Stimulated activated CD4-positive, alpha-beta T cell treated with anti-CD3 and anti-CD28 coated beads, Interleukin-1b, Interleukin-23, amount 100 ng/mL, for 48 hours (primary cell): Measurements from ENCODE around the gene MAD1L1.
"Not testable (repeated sequence)": the region's sequence is repeated elsewhere in the genome, so short reads cannot be mapped to it uniquely, and the experiment has no call there.

Source experiments
- DNase-seq: peaks from one replicate; pipeline ENCODE4 v3.0.0-alpha.2; 2020

The MAD1L1 gene

DNA sequence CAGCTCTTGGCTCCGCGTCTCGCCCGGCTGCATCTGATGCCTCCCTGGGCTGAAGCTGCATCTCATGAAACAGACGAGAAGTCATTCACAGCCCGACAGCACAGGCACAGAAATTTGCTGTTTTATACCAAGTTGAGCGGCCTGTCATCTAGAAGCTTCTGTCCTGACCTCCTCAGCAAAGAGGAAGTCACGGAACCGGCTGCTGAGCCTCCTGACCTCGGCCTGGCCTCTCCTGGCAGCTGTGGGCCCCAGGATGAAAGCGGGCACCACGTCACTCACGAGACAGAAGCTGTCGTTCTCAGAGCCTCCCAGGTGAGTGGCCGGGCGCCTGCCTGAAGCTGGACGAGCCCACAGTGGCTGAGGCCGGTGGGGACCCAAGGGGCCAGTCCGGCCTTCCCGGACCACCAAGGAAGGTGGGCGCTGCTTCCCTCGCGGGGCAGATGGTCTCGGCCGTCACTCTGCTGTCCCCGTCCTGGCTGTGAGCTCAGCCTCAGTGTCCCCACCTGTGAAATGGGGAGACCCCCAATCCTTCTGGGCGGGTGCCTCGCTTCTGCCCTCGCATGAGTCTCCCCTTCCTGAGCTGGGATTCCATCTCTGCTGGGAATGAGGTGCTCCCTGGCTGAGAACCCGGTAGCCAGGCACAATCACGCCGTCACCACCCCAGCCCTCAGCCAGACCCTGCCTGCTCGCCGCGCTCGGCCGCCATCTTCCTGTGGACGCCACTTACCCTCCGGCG lies 391.3 kb downstream of the MAD1L1 start:
- DNase-seq = not testable (repeated sequence)

DNA sequence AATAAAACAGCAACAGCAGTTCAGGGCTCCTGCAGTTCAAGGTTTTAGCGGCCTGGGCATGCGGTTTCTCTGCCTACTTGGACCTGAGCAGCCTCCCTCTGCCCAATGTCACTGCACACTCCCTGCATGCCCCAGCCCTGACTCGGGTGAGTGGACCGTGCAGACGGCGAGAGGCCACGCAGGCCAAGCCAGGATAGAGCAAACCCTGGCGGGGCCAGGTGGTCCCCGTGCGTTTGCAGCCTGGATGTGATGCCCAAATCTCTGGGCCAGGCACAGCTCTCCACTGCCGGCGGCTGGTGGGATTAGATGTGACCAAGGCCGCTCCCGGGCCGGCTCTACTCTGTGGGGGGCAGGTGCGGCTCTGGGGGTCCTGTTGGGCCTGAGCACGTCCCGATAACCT lies 392.0 kb downstream of the MAD1L1 start:
- not testable (repeated sequence) for DNase-seq

DNA sequence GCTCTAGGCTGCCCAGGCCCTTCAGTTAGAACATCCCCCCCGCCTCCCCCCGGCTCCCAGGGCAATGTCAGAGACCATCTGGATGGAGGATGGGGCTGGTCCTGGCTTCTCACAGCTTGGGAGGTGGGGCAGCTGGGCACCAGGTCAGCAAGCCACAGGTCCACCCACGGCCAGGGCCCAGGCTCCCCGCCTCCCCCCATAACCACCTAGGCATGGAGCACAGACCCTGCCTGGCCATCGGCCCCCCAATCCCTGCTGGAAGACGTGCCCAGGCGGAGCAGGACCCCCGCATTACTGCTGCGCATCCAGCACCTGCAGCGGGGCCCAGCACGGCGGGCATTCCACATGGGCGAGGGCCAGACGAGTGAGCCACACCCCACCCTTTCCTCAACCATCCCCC lies 393.0 kb downstream of the MAD1L1 start:
- DNase-seq = no peak

DNA sequence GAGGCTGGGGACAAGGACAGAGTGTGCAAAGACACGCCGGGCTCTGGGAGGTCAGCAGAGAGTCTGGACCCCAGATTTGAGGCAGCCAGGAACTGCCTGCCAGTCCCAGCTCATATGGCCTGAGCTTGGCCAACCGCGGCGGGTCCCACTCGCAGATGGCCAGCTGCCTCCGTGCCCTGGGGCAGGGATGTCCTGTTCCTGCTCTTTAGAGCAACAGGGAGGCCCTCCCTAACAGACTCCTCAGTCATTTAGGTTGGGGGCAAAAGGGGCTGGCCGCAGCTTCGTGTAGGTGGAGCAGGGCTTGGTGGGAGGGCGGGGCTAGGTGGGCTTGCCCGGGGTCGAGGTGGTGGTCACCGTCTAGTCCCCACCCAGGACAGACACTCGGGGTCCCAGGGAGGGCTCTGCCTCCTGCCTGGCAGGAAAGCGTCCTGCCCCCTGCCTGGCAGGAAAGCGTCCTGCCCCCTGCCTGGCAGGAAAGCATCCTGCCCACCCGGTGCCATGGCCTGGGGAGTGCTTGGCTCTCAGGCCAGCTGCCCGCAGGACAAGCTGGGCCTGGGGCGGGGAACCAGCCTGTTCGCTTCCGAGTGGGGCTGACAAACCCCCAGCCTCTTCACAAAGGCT lies 393.7 kb downstream of the MAD1L1 start:
- not testable (repeated sequence) for DNase-seq

DNA sequence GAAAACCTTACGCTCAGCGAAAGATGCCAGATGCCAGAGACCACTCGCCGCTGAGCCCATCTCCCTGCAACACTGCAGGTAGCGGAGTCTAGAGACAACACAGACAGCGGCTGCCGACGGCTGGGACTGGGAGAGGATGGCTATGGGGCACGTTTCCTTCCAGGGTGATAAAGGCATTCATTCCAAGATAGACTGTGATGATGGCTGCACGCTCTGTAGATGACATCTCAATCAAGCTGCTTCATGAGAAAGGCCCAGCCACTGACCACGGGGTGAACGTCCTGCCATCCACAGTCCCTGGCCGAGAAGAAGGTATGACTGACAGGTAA lies 394.2 kb downstream of the MAD1L1 start:
- not testable (repeated sequence) for DNase-seq

DNA sequence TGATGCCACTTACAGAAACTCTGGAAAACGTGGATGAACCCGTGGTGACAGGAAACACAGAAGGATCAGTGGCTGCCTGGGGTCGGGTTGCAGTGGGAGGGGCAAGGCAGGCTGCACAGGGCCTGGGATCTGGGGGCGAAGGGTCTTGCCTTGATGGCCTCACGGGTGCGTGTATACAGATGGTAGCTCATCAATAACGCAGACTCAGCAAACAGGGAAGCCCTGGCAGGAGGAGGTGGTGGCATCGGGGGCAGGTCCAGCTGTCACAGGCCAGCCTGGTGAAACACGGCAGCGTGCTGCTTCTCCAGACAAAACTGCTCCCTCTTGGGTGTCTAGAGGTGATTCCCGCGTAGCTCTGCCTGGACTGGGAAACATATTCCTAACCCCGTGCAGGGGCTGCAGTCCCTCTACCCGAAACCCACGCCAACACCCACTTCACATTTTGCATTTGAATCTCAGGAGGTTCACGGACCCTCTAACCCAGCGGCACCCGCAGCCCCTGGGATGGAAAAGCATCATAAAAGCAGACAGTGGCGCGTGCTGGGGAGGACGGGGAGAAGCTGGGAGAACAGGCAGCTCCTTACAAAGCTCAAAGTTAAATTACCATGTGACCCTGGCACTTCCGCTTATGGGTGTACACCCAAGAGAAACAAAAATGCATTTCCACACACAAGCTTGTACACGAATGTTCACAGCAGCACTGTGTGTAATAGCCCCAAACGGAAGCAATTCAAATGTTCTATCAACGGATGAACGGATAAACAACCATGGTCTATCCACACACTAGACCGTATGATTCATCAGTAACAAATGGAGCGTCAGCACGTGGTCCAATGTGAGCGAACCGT lies 394.8 kb downstream of the MAD1L1 start:
- not testable (repeated sequence) for DNase-seq

DNA sequence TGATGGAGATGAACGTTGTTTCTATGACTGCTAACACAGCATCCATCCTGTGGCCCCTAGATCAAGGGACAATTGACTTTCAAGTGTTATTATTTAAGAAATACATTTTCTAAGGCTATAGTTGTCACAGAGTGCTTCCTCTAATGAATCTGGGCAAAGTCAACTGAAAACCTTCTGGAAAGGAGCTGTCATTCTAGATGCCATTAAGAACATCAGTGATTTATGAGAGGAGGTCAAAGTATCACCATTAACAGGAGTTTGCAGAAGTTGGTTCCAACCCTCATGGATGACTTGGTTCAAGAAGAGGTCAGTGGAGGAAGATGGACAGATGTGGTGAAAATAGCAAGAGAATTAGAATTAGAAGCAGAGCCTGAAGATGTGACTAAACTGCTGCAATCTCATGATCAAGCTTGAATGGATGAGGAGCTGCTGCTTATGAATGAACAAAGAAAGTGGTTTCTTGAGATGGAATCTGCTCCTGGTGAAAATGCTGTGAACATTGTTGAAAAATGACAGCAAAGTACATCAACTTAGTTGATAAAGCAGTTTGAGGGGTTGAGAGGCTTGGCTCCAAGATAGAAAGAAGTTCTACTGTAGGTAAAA lies 400.7 kb downstream of the MAD1L1 start:
- not testable (repeated sequence) for DNase-seq

DNA sequence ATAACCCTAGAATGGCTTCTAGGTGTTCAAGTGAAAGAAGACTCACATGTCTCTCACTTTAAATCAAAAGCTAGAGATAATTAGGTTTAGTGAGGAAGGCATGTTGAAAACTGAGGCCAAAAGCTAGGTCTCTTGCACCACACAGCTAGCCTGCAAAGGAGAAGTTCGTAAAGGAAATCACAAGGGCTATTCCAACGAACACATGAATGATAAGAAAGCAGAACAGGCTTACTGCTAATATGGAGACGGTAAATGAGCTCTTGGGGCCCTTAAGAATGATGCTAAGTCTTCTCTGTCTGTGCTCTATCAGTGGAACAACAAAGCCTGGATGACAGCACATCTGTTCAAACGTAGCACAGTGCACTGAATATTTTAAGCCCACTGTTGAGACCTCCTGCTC lies 401.3 kb downstream of the MAD1L1 start:
- DNase-seq = not testable (repeated sequence)

DNA sequence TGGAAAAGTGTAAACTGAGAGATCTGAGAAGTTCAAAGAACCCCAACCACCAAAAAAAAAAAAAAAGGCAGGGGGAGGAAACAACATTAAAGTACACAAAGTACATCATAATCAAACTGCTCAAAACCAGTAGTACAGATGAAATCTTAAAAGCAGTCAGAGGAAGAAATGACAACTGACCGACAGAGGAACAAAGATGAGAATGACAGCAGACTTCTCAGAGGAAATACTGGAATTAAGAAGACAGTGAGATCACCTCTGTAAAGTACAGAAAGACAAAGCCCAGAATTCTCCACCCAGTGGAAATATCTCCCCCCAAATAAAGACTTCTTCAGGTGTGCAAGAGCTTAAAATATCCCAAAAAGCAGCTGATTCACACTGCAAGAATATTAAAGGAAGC lies 403.1 kb downstream of the MAD1L1 start:
- DNase-seq = not testable (repeated sequence)

DNA sequence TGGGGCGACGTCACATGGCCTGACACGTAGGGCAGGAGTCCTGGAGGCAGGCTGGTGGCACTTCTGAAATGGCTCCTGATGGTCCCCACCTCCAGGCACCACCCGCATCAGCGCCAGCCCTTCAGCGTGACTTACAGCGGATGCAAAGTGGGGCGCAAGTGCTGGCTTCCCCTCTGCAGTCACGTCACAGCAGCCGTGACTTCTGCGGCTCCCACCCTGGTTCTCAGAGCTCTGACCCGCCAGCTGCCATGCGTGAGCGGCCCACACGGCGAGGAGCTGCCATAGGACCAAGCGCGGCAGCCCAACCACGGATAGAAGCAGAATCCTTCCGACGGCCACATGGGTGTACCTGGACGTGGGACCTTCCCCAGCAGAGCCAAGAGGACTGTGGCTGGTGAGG lies 403.6 kb downstream of the MAD1L1 start:
- DNase-seq = no peak

DNA sequence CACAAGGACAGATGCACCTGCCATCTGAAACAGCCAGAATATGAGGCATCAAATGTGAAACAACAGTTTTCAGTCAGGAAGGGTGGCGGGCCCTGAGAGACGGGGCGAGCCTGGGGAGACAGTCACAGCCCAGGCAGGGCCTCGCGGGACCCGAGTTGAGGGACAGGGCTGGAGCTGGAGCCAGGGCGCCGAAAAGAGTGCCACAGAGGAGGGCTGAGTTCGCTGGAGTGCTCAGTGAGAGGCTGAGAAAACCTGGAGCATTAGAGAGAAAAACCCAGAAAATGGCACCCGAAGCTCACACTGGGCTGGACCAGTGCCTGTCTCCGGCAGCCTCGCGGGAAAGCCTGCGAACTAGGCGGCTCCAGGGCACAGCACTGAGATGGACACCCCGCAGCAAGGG lies 404.6 kb downstream of the MAD1L1 start:
- DNase-seq = not testable (repeated sequence)

DNA sequence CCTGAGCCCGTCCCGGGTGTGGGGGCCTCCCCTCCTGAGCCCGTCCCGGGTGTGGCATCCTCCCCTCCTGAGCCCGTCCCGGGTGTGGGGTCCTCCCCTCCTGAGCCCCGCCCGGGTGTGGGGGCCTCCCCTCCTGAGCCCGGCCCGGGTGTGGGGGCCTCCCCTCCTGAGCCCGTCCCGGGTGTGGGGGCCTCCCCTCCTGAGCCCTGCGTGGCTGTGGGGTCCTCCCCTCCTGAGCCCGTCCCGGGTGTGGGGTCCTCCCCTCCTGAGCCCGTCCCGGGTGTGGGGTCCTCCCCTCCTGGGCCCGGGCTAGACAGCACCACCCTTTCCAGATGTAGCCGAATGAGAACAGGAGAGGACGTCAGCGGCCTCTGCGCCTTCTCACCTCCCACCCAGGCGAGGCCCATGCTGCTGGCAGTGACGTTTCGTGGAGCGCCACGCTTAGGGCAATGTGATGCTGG lies 405.2 kb downstream of the MAD1L1 start:
- not testable (repeated sequence) for DNase-seq

DNA sequence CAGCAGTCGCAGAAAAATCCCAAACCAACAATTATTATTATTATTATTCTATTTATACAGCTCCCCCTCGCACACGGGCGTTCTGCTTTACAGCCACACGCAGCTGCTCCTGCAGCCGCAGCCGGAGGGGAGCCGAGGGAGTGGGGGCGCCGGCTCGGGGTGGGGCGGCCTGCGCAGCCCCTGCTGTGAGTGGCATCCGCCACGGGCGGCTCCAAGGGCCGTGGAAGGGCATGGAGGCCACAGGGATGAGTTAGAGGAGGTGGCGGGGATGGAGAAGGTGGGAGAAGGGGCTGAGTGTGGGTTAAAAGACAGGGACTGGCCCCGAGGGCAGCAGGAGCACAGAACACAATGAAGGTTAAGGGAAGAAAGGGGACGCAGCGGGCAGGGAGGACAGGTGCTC lies 405.8 kb downstream of the MAD1L1 start:
- not testable (repeated sequence) for DNase-seq

DNA sequence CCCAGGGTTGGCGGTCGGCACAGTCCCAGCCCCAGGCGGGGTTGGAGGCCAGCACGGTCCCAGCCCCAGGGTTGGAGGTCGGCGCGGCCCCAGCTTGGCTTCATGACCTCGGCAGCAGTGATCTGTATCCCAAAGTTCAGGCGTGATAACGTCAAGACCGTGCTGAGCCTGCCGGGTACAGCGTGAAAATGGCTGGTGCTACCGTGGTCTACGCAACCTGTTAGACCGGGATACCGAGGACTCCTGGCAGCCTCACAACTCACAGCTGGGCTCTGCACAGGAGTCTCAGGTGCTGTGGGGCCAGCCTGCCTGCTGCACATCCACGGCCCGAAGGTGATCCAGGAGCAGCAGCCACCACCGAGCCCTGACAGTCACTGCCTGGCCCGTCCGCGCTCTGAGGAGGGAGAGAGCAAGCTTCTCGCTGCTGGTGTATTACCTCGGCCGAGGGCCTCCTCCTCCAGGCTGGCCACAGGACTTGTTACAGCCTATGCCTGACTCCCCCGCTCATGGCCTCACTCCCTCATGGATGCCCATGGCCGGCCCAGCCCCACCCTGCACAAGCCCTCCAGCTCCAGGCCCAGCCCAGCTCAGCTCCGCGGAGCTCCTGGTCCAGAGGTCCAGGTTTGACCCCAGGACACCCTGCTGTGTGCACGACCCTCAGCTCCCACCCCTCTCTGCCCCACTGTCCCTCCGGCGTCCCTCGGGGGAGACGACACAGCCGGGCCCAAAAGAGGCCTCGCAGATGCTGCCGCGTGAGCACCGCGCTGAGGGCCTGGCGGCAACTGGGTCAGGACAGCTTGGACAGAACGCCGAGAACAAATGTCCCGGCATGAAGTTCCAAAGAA lies 406.6 kb downstream of the MAD1L1 start:
- DNase-seq = no peak

DNA sequence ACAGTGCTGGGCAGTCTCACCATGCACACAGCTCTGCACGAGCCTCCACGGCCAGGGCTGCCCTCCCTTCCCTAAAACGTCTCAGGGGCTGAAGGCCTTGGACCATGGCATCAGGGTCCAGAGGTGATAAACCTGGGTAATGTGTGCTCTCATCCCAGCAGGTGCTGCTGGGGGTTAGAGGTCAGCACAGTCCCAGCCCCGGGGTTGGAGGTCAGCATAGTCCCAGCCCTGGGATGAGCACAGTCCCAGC lies 407.2 kb downstream of the MAD1L1 start:
- not testable (repeated sequence) for DNase-seq

DNA sequence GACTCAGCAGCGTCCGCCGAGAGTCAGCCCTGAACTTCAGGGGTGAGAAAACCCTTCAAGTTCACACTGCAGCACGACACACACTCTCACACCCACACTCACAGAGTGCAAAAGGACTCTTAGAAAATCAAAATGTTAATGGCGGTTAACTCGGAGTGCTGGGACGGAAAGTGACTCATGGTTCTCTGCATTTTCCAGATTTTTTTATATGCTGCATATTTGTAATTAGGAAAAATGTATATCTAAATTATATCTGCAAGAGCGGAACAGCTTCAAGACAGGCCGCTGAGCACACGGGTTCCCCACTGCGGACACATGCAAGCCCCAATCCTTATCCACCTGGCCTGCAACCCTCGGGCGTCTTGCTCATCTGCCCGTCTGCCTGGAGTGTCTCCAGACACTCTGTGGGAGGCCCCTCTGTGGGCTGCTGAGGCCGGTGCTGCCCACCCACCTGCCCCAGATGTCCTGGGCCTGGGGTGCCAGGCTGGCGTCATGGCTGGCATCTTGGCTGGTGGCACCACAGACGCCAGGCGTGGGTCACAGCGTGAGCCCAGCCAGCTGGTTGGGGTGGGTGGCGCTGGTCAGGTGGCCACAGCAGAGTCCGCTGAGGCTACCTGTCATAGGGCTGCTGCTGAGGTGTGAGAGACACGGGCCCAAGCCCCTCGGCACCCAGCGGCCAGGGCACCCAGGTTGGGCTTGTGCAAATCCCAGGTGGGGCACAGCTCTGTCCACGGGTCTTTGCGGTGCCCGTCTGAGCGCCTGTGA lies 407.7 kb downstream of the MAD1L1 start:
- DNase-seq = not testable (repeated sequence)

DNA sequence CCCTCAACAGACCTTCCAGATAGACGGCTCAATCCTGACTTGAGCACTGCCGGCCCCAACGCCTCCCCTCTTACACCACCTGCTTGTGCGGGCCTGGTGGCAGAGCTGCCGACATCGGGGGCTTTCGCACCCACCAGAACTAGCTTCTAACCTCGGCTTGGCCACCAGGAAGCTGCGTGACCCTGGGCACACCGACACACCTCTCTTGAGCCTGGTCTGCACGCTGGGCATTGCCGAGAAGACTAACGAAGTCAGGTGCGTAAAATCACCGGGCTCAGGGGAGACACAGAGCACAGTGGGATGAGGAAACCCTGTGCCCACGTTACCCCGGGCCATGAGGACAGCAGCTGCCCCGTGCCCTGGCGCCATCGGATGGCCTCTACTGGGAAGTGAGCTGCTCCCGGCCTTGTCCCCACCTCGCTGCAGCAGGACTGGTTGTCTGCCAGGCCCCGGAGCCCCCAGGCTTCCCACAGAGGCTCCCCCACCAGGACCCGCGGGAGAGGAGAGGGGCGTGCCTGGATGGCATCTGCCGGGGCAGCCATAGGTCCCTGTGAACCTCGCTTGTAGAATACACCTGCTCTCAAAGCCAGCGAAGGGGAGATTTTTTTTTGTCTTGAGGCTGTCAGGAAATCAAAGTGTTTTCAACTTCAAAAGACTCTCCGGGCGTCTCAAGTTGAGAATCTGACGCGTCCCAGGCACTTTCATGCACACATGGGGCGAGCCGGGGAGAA lies 408.4 kb downstream of the MAD1L1 start:
- peak; percentile 70 for DNase-seq

DNA sequence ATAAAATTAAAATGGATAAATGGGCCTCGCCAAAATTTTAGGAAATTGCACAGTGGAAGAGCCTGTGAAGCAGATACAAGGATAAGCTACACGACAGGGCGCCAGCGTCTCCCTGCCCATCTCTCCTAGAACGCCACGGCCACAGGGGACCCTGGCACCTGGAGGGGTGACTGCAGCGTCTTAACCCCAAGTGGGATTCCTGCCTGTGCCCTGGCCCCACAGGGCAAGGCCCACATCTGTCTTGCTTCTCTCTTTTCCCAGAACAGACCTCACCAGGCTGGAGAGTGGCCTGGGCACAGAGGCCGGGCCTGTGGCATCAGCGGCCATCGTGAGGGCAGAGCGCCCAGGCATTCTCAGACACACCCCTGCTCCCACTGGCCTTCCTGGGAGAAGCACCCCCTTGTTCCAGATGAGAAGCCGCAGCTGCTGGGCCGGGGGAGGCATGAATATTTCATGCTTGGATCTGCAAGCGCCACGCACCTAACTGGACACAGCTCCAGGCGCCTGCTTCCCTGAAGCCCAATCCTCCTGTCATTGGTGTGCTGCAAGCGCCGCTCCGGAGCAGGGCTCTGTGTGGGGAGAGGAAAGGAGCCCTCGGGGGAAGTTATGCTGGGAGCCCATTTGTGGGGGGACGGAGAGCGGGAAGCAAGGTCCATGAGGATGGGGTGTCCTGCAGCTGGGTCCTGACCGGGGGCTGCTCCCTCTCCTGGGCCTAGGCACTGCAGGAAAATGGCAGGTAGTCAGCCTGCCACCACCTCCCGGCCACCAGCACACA lies 409.2 kb downstream of the MAD1L1 start:
- DNase-seq = no peak

DNA sequence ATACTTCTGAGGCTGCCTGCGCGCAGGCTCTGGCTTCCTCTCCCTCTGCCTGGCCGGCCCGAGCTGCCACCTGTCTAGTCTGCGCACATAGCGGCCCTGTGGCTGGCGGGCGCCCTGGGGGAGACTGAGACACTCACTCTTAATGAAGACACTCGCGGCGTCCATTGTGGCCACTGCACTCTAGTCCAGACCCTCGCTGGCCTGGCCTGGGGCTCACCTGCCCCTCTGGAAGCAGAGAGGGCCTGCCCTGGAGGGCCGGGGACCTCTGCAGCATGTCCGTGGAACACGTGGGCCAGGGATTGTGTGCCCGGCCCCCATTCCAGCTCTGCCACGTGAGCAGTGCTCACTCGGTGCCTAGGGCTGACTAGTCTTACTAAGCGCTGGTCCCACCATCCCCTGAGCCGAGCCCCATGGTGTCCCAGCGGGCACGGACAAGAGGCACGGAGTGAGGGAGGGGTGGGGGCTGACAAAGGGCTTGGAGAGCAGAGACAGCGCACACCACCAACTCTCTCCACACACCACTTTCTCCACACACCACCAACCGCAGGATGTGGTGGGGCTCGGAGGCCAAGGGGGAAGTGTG lies 413.4 kb downstream of the MAD1L1 start:
- DNase-seq = peak; percentile 18
